Stimulated activated CD4-positive, alpha-beta T cell treated with anti-CD3 and anti-CD28 coated beads, Interleukin-15, amount 100 ng/mL, for 1 hour (primary cell): ENCODE data around the gene EPYC.

Source experiments
- DNase-seq, 2 donors: peaks; one replicate each; pipeline ENCODE4 v3.0.0-alpha.2; 2020; ENCODE audit warnings: low read depth in 1 of 2, low spot score in 1 of 2

EPYC gene, protein sequence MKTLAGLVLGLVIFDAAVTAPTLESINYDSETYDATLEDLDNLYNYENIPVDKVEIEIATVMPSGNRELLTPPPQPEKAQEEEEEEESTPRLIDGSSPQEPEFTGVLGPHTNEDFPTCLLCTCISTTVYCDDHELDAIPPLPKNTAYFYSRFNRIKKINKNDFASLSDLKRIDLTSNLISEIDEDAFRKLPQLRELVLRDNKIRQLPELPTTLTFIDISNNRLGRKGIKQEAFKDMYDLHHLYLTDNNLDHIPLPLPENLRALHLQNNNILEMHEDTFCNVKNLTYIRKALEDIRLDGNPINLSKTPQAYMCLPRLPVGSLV

DNA sequence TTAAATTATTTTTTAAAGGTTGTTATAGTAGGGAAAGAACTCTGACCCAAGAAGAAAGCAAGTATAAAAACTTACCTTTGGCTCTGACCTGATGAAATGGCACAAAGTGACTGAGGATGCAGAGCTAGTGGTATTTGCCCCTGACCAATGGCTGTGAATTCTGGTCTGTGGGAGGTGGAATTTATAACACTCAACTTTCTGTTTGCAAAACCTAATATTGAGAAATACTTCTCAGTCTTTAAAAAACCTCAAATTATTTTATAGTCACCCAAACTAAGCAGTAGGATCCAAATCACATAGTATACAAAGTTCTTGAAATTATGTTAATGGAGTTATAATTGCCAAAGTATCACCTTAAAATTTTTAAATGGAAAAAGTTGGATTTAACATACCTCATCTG, at the start of gene EPYC:
Gene EPYC (minus strand): TSS at position 101 of the 400 bp plus-strand sequence. CDS start 2,407 bp downstream, outside the sequence.
- DNase-seq, result no peak

DNA sequence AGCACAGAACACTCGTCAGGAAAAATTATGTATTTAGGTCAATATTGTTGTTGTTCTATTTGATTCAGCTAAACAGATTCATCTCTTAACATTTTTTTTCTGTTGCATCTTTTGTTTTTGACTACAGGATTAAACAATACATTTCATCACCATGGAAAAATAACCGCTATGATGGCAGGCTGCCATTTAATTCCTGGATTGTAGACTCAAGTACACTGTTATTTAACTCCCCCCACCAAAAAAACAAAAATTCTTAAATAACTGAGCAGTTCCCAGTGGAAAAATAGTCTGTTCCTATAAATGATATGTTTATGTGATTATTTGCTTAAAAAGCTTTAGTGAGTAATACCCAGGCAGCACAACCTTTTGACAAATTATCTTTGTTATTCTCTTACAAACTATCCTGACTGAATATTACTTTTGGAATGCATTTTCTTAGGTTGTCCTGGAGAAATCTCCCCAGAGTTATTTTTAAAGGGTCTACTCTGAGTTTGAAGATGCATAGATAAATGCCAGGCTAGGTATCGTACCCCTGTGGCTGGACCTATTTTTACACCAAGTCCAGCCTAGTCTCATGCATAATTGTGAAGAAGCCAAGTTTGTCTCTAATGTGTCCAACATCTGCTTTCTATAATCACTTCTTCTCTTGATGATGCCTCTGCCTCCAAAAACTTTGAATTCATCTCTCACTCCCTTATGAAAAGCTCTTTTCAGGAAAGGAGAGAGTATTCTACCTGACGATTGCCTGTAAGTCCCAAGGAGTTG, 49.4 kb upstream of the EPYC start:
- no peak for DNase-seq

DNA sequence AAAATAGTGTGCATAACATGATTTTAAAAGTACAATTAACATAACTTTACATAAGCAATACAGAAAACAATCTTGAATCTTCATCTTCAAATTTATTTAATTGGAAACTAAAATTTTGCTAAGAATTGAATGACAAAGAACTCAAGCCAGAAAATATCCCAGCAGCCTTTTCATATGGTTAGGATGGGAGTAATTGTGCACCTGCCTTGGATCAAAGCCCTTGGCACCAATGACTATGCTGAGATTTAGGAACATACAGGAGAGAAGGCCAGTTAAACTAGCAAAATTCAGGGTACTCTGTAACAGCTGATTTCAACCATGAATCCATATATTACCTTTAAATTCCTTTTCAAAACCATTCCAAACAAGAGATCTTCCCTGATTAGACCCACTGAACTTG, 47.3 kb upstream of the EPYC start:
- no peak for DNase-seq

DNA sequence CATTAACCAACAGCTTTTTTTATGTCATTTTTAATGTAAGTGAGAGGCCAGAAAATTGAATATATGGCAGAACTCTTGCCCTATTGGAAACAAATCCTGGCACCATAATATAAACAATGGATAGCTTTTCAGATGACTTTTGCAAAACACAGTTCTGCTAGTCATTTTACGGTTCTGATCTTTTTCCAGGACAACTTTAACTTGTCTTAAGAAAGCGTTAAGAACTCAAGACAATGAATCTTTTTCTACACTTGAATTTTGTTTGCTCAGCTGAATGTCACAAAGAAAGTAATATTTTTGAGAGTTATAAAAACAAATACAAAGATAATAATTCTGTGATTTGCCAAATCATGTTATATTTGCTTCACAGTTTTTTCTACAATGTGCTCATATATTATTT, 39.8 kb upstream of the EPYC start:
- DNase-seq, result no peak

DNA sequence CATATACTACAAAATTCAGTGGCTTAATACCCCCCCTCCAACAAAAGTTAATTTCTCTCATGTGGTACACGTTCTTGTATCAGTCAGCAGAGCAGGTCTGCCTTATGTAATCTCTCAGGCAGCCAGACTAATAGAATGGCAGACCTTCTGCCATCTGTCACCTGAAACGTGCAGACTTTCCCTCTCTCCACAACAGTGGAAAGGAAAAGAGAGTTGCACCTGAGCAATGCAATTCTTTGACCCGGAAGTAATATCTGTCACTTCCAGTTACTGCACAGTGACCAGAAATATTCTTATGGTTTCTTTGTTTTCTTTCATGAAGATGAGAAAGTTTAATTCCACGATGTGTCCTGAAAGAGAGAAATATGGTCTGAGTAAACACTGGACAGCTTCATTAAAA, 38.6 kb upstream of the EPYC start:
- no peak for DNase-seq

DNA sequence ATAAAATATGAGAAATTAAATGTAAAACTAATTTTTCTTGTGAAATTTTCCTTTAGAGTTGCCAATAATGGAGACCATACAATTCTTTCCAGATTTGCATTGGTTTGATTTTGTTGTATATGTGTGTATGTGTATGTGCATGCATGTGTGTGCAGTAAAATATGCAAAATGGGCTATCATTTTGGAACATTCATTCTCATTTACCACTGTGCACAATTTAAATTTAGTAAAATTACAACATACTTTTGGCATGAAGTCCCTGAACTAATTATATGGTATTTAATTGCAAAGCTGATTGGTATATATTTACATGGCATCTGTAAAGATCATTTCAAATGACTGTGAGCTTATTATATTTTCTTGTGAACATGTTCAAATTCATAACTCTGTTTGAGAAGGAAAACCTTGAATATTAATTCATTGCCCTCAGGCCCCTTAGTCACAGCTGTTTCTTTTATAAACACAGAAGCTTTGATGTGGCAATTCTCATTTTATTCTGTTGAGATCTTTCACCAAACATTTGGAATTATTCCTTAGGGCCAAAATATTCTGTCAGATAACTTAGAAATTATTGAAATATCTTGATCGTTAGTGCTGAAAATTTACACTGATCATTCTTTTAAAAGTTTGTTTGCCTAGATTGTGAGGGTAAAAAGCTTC, 35.5 kb upstream of the EPYC start:
- no peak for DNase-seq

DNA sequence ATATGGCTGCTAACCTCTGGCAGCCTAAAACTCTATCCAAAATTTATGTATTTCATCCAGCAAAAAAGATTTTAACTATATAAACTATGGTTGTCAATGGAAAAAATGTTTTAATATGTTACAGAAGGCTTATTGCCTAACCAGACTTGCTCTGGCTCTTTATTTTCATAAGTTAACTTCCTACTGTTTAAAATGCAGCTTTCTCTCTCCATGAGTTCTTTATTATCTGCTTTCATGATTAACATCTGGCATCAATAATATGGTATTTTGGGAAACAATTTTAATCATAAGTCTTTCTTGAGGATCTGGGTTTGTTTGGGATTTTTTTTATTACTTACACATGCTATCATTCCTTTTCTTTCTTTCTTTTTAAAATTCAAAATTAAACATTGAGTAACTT, 32.5 kb upstream of the EPYC start:
- no peak for DNase-seq

DNA sequence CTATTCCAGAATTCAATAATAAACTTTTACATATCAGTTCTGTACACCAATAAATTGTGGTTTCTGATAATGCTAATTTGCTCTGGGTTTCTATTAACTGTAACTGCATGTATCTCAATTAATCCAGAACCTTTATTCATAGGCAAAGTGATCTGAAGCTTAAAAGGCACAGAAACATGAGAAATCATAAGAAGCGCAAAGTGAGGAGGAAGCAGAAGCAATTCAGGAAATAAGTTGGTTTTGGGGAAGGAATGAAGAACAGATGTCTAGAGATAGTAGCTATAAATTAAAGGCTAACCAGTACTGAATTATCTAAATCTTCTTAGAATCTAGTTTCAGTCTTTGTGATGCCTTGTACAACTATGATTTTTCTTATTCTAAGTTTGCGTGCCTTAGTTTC, 28.5 kb upstream of the EPYC start:
- no peak for DNase-seq

DNA sequence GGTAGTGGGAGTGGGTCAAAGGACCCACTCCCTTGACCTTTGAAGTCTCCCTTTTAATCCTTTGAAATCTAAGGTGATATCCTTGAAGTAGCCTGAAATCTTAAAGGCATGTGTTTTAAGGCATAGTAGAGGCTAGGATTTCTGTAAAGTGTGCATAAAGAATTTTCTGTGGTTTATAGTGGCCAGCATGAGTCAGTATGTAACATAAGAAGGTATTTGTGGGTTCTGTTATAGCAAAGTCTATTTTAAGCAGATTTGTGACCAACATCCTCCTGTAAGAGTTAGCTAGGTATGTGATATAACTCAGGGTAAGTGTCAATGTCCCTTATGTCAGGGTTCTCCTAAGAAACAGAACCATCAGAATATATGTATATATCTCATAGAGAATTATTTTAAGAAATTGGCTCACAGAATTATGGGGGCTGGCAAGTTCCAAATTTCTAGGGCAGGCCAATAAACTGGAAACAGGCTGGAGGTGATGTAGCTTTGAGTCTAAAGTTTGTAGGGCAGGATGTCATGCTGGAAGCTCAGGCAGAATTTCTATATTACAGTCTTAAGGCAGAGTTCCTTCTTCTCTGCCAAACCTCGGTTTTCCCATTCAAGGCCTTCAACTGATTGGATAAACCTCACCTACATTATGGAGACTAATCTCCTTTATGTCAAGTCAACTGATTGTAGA, 18.7 kb upstream of the EPYC start:
- no peak for DNase-seq

DNA sequence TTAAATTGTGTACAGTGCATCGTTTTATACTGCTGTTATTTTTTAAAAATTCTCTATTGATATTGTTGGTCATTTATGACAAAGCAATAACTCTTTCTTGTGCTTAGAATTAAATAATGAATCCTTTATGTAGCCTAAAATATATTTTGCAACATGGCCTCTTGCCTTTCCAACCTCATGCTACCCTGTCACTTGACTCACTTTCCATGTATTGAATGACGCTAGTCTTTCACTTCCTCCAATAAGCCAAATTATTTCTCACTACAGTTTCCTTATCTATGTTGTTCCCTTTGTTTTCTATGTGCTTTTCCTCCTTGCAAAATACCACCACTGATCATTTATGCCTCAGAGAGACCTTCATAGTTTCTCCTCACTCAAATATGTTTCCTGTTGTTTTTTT, 16.3 kb upstream of the EPYC start:
- no peak for DNase-seq

DNA sequence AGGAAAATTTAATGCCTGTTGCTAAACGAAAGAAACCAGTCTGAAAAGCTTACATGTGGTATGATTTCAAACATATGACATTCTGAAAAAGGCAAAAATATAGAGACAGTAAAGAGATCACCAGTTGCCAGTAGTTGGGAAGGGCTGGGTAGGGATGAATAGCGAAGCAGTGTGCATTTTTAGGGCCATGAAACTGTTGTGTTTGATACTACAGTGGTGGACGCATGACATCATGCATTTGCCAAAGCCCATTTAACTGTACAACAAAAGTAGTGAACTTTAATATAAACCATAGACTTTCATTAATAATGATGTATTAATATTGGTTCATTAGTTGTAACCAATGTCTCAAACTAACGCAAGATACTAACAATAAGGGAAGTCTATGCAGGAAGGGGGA, 14.7 kb upstream of the EPYC start:
- no peak for DNase-seq

DNA sequence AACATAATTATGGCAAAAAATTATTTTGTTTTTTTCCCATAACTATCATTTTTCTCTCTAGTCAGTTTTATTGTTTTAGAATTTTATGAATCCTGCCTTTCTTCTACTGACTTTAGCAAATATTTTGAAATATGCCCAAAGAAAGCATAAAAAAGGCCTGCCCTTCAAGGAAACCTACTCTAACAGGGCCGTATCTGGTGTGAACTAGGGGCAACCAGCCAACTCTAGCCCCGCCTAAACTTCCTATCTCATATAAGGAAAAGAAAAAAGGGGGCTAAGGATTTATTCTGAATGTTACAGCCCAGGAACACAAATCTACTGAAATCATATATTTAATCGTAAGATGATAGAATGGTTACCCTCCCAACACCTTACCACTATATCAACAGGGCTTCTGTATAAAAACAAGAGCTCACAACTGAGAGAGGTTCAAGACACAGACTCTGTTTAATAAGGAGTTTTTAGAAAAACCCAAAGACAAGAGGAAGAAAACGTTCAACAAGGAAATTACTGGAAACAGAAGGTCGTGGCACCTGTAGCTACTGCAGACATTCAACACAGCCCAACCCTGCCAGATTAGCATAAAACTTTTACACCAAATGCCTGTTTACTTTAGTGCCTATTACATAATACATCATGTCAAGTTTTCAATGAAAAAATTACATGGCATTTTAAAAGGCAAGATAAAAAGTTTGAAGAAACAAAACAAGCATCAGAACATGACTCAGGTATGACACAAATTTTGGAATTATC, 12.9 kb upstream of the EPYC start:
- DNase-seq, result no peak

DNA sequence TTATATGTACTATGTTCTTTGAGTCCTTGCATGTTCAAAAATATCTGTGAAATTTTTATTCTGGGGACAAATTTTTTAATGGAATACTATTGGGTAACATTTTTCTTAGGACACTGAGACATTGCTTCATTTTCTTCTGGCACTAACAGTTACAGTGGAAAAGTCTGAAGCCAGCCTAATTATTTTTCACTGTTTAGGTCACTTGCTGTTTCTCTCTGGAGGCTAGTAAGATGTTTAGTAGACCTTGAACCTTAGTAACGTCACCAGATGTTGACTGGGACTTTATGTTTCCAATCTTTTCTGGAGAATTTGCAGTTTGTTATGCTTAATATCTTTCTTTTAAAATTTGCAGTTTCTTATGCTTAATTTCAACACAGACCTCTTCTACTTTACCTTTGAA, 12.3 kb upstream of the EPYC start:
- no peak for DNase-seq

DNA sequence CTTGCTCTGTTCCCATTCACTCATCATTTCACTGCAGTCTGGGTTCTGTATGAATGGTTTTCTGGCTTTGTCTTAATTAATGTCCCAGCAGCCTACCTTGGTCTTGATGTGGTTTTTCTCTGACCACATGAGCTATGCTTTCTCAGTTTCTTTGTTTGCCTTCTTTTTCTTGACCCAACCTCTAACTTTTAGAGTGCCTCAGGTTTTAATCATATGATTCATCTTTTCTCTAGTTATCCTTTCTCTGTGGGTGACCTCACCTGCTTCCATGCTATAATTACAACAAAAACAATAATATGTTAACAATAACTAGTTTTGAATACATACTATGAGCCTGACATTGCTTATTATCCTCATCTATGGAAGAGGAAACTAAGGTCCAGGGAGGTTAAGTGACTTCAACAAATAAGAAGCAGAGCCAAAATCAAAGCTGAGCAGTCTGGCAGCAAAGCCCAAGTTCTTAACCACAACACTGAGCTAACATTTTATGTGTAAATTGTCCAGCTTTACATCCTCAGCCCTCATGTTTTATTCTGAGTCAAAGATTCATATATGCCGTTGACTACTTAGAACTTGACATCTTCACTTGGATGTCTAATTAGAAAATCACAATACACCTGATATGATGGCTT, 4.7 kb upstream of the EPYC start:
- DNase-seq, result no peak

DNA sequence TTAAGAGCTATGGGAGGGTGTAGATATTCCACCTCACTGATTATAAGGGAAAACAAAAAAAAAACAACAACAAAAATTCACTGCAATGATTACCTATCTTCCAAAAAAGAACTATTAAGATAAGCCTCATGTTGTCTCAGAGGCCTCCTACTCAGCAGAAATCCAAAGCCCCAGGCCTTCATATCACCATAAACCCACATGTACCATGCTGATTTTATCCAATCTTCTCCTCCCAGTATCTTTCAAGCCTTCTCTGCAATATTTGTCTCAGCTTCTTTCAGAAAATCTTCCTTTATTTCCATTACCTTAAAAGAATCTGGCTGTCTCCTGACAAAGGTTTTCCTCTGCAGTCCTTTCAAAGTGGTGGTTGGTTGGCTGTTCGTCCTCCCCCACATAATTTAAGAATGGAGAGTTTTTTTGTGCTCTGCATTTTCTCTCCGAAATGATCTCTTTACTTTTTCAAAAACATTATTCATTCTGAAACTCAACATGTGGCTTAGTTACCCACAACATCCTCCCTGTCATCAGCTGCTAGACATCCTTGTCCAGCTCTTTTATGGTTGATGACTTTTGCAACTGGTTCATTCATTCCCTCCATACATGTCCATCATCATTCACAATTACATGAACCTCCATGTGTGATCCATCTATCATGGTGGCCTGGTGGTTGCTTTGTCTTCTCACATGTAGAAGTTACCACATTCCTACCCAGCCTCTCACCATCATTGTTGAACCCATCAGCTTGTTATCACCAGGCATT, 2.9 kb upstream of the EPYC start:
- DNase-seq, result no peak

DNA sequence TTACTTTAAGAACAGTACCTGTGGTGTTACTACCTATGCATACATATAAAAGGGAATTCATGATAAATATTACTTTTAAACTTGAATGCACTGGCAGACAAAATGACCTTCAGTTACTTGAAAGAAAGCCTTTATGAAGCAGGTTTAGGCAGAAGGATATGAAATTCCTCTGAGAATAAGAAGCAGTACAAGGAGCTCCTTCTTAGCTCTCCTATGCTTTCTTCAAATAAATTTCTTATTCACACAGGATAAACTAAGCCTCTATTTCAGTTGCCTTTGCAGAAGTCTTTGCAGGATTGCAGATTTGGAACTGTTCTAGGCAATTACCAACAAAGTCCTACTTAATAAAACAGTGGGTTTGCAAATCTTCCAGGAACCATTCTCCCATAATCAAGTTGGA, 1.0 kb downstream of the EPYC start:
- DNase-seq, result no peak

DNA sequence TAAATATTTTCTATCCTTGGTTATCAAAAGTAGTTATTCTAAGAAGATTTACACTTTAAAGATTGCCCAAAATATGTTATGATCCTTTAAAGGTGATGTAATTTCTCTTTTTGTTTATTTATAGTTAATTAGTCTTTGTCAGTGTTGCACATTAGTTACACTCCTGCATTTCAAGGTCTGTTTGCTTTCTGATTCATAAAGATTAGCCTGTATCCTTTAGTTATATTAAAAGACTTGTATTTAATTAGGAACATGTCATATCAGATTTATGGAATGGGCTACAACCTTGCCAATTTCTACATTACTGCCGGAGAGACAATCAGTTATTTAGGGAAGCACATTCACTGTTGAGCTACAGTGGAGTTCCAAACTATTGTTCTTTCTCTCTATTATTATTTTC, 3.5 kb downstream of the EPYC start:
- DNase-seq, result no peak

DNA sequence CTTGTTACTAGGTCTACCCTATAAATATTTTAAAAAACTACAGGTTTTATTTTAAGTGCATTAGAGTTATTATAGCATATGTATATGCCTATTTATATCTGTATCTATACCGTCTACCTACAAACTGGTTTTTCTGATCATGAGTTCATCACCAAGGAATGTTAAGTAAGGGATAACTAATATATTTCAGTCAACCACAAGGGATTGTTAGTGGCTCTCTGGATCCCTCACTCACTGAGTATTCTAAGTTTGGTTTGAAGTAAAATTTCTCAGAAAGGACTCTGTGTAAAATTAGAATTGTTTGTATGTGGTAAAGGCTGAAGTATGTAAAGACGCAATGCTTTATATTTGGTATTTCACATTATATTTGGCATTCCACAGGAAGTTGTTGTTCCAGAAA, 4.8 kb downstream of the EPYC start:
- no peak for DNase-seq

DNA sequence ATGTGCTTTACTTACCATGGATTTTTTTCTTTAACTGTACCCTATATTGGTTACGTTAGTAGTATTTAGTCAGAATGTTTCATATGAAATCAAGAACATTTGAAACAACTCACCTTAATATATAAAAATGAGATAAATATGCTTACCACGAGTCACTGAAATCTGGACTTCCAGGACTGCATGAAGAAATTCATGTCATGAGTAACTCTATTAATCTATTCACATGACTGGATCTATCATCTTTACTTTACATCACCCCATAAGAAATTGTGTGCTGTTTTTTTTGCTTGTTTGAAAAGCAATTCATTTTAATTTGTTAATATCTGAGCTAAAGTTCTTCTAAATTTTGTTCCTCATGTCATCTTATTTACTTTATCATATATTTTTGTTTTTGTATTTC, 5.2 kb downstream of the EPYC start:
- DNase-seq, result no peak

DNA sequence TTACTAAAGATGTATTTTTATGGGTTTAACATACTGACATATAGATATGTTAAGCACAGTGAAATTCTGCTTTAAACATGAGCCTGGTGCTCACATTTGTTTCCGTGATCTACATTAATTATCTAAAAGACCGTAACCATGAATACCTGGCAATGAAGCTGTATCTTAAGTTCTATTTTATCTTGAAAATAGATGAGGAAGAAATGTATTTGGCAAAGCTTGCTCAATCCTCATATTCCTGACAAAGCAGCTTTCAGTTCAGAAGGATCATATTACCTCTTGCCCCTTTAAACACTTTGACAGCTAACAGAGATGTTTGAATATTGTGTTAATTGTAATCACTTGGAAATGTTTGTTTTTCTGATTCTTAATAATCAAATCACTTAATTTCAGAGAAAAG, 9.8 kb downstream of the EPYC start:
- no peak for DNase-seq
